Pancreas (tissue), 10 donors: ENCODE data around the gene EID1. TPM values are rescaled to one million over a fixed set of nuclear protein-coding genes. Genes with fewer than 3 reads are reported as not detected.

Experiments
- ATAC-seq, 4 donors: fragments of 200-7000 bp; cut with Tn5 transposase; one replicate each; pipeline versions ENCODE4 v1.8.0 to v1.9.1; 2020; ENCODE audit warnings: mild to moderate bottlenecking in 4 of 4, moderate library complexity in 4 of 4
- DNase-seq, 6 donors: peaks; one replicate each; pipeline ENCODE4 v3.0.0-alpha.2; 2020
- FAIRE-seq: peaks from 2 replicates; lab custom pipeline; 2012; peaks lifted over from hg19 to GRCh38; lab: Jason Lieb, UNC
- H3K27ac ChIP-seq, 4 donors: fragments of 200-600 bp; sonication (generic); 1 replicate in 3 of 4; 2 replicates in 1 of 4; pipeline versions ENCODE4 v1.5.0 to v1.8.0; 2020
- H3K27me3 ChIP-seq, 4 donors: fragments of 200-600 bp; one replicate each; pipeline ENCODE4 v1.8.0; 2021
- H3K36me3 ChIP-seq, 3 donors: fragments of 200-600 bp; sonication (generic) in 1 of 3; one replicate each; pipeline versions ENCODE4 v1.5.0 to v1.8.0; 2020 to 2021
- H3K4me1 ChIP-seq, 3 donors: fragments of 200-600 bp; one replicate each; pipeline ENCODE4 v1.8.0; 2021
- H3K4me3 ChIP-seq, 4 donors: fragments of 200-600 bp; sonication (generic) in 2 of 4; one replicate each; pipeline versions ENCODE4 v1.5.0 to v1.8.0; 2020 to 2021
- H3K9me3 ChIP-seq, 4 donors: fragments of 200-600 bp; one replicate each; pipeline ENCODE4 v1.8.0; 2021
- CTCF ChIP-seq, 4 donors: fragments of 200-600 bp; sonication (generic) in 3 of 4; IDR thresholded peaks; one replicate each; pipeline versions ENCODE4 v1.5.0 to v1.8.0; 2021; ENCODE audit warnings: antibody characterized with exemption in 4 of 4
- WGBS, 2 donors: extraction: QIAGEN DNeasy Blood & Tissue Kit; methylation state at CpG; one replicate each; pipeline ENCODE4 v1.1.7; 2013; 5-methylcytosine and 5-hydroxymethylcytosine counted together
- intact Hi-C, 3 donors: fragments of 100-400 bp; cut with DNase I; formaldehyde crosslinking; loops; one replicate each; pipeline versions ENCODE4 v1.11.1 to v1.14.2; 2022
- polyA plus RNA-seq, 2 donors: library from polyadenylated mRNA; stranded (reverse); fragments of 200-250 nt; gene quantifications; one replicate each; pipeline ENCODE4 v1.2.3, GENCODE V29; 2013
- total RNA-seq, 6 donors: library from RNA; stranded (reverse); fragmentation: NEBNext Ultra II Directional in 4 of 6; extraction: Animal tissue kit (Norgen Biotek cat#: 25700) in 4 of 6; gene quantifications; one replicate each; pipeline versions ENCODE4 v1.2.1 to v1.2.4, GENCODE V29; 2021 to 2023
- donor health status: healthy with polysubstance abuse.
- donor health status: DM: no; HTN: no; CAD: no; lungs with moderate emphysema.
- donor health status: DM: no; HTN: no; CAD: no.
- donor health status: control.
- donor health status: control.
- donor health status: Bipolar disorder and iron deficiency.
- donor health status: DM: yes; HTN: yes; CAD: no.
- donor health status: DM: no; HTN: no; CAD: no.
- donor health status: DM: no; HTN: no; CAD: no.
- donor health status: DM: yes; HTN: yes; CAD: no.

EID1 gene
- total and polyA plus RNA-seq, 8 donors, result 26.5 to 96.3 (median 42.8) TPM

GRCh38 chr15:48893311-48893710 lies 15.4 kb downstream of the EID1 start:
- FAIRE-seq (no peak), ATAC-seq (no peak), DNase-seq (no peak)
- Histone ChIP-seq H3K27me3 (no peaks in the 10 kb centered on the region), H3K4me3 (no peak overlapping the region), H3K4me1 (no peaks in the 10 kb centered on the region), H3K36me3 (no peaks in the 10 kb centered on the region), H3K27ac (no peak overlapping the region), H3K9me3 (no peaks in the 10 kb centered on the region)
- intact Hi-C loops, result no loop called here
- TF ChIP-seq CTCF (IDR thresholded peaks at IDR 0.05), result no peak
- 66 to 72% methylated on average over 3 of the region's 3 CpGs for WGBS, 2 donors

- Histone ChIP-seq H3K36me3 (no peaks in the 10 kb centered on the region), H3K4me3 (no peak overlapping the region), H3K4me1 (no peaks in the 10 kb centered on the region), H3K27ac (no peak overlapping the region), H3K9me3 (no peaks in the 10 kb centered on the region), H3K27me3 (no peaks in the 10 kb centered on the region)
- intact Hi-C loops, result no loop called here
- FAIRE-seq (no peak), DNase-seq (no peak), ATAC-seq (peak in 1 of 4 donors; percentile 32)
- 32 to 37% methylated on average over 13 of the region's 13 CpGs for WGBS, 2 donors
- no peak for TF ChIP-seq CTCF (IDR thresholded peaks at IDR 0.05)
Measured at GRCh38 chr15:48896869-48897814, 19.2 kb downstream of the EID1 start.

GRCh38 chr15:48898032-48898431 lies 20.1 kb downstream of the EID1 start:
- no peak overlapping the region for H3K4me3 ChIP-seq
- ATAC-seq (no peak), FAIRE-seq (no peak), DNase-seq (no peak)
- no peaks in the 10 kb centered on the region for H3K4me1 ChIP-seq
- H3K27ac ChIP-seq, result no peak overlapping the region
- H3K9me3 ChIP-seq, result no peaks in the 10 kb centered on the region
- intact Hi-C loops, result no loop called here
- TF ChIP-seq CTCF (IDR thresholded peaks at IDR 0.05), result no peak
- 46 to 65% methylated on average over 4 of the region's 4 CpGs for WGBS, 2 donors
- H3K27me3 ChIP-seq, result no peaks in the 10 kb centered on the region
- no peaks in the 10 kb centered on the region for H3K36me3 ChIP-seq

- Histone ChIP-seq H3K9me3 (no peaks in the 10 kb centered on the region), H3K27ac (no peak overlapping the region), H3K4me1 (no peaks in the 10 kb centered on the region), H3K4me3 (no peak overlapping the region), H3K27me3 (no peaks in the 10 kb centered on the region), H3K36me3 (no peaks in the 10 kb centered on the region)
- WGBS, 2 donors, result 52 to 53% methylated on average over 2 of the region's 2 CpGs
- FAIRE-seq (no peak), DNase-seq (no peak), ATAC-seq (no peak)
- TF ChIP-seq CTCF (IDR thresholded peaks at IDR 0.05), result no peak
- intact Hi-C loops, result no loop called here
Measured at GRCh38 chr15:48898446-48898845, 20.5 kb downstream of the EID1 start.

GRCh38 chr15:48899793-48900192 lies 21.9 kb downstream of the EID1 start:
- WGBS, 2 donors, result 83 to 87% methylated on average over 4 of the region's 4 CpGs
- TF ChIP-seq CTCF (IDR thresholded peaks at IDR 0.05), result no peak
- Histone ChIP-seq H3K27me3 (no peaks in the 10 kb centered on the region), H3K4me3 (no peak overlapping the region), H3K36me3 (no peaks in the 10 kb centered on the region), H3K27ac (no peak overlapping the region), H3K9me3 (no peaks in the 10 kb centered on the region), H3K4me1 (no peaks in the 10 kb centered on the region)
- ATAC-seq, result no peak
- intact Hi-C loops, result no loop called here
- DNase-seq, result no peak
- FAIRE-seq, result no peak
